Mesodermal cell (in vitro differentiated cells): ENCODE measurements around the gene GNAO1.

Experiments
- H3K27ac ChIP-seq: 2 replicates; pipeline ENCODE4 v1.7.0; 2013; ENCODE audit warnings: mild to moderate bottlenecking, low read depth, low read length, moderate library complexity; ENCODE audit not compliant: severe bottlenecking
- H3K36me3 ChIP-seq: 2 replicates; pipeline ENCODE4 v1.7.1; 2013; ENCODE audit warnings: mild to moderate bottlenecking, low read length, moderate library complexity; ENCODE audit not compliant: control insufficient read depth, insufficient read depth
- H3K4me1 ChIP-seq: one replicate; pipeline ENCODE4 v1.7.1; 2013; ENCODE audit warnings: mild to moderate bottlenecking, low read length; ENCODE audit not compliant: insufficient read depth, control insufficient read depth, poor library complexity, severe bottlenecking
- H3K4me3 ChIP-seq: 2 replicates; pipeline ENCODE4 v1.7.0; 2013; ENCODE audit warnings: low read length, control low read depth, mild to moderate bottlenecking; ENCODE audit not compliant: insufficient read depth, poor library complexity, severe bottlenecking; ENCODE audit errors: extremely low read depth
- H3K9me3 ChIP-seq: 2 replicates; pipeline ENCODE4 v1.7.1; 2013; ENCODE audit warnings: mild to moderate bottlenecking, low read length, moderate library complexity; ENCODE audit not compliant: control insufficient read depth
- WGBS, 2 experiments: methylation state at CpG; one replicate each; pipeline ENCODE4 v1.1.5; 2013; ENCODE audit warnings: missing lambda C conversion rate in 2 of 2; ENCODE audit not compliant: insufficient coverage in 2 of 2; 5-methylcytosine and 5-hydroxymethylcytosine counted together

GNAO1 gene

DNA sequence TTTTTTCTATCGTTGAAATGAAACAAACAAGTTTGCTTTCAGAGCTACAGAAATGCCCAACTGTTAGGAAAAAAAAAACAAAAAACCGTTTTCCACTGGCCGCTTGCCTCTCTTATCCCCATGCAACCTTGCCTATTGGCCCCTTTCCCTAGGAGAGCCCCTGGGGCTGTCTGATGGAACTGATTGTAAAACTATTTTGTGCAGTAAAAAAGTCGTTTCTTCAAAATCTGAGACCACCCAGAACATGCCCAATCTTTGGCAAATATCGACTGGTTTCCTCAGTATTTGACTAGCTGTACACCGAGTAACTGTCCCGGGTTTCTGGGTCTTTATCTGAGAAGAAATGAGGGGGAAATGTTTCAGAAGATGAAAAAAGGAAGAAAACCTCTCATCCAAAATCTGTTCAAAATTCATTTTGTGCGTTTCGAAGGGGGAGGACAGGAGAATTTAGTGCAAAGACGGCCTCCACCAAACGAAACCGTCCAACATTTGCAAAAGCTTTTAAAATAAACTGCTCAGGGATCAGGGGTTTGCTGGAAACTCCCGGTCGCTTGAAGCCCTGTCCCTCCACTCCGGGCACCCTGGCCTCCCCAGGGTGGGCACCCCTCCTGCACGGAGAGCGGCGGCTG is 1.1 kb upstream of the GNAO1 start:
- 8 to 9% methylated on average over 11 of the region's 18 CpGs for WGBS, 2 experiments
- Histone ChIP-seq H3K36me3 (no peaks in the 10 kb centered on the region), H3K4me1 (peaks cover 8% of the 10 kb centered on the region), H3K9me3 (no peaks in the 10 kb centered on the region), H3K4me3 (peak overlapping the region; percentile 48), H3K27ac (no peak overlapping the region)

GRCh38 chr16:56190677-56191155 is 573 bp upstream of the GNAO1 start:
- Histone ChIP-seq H3K27ac (no peak overlapping the region), H3K36me3 (no peaks in the 10 kb centered on the region), H3K4me1 (peaks cover 8% of the 10 kb centered on the region), H3K4me3 (peak overlapping the region; percentile 48), H3K9me3 (no peaks in the 10 kb centered on the region)
- WGBS, 2 experiments, result 0 to 1% methylated on average over 27 to 42 of the region's 50 CpGs

DNA sequence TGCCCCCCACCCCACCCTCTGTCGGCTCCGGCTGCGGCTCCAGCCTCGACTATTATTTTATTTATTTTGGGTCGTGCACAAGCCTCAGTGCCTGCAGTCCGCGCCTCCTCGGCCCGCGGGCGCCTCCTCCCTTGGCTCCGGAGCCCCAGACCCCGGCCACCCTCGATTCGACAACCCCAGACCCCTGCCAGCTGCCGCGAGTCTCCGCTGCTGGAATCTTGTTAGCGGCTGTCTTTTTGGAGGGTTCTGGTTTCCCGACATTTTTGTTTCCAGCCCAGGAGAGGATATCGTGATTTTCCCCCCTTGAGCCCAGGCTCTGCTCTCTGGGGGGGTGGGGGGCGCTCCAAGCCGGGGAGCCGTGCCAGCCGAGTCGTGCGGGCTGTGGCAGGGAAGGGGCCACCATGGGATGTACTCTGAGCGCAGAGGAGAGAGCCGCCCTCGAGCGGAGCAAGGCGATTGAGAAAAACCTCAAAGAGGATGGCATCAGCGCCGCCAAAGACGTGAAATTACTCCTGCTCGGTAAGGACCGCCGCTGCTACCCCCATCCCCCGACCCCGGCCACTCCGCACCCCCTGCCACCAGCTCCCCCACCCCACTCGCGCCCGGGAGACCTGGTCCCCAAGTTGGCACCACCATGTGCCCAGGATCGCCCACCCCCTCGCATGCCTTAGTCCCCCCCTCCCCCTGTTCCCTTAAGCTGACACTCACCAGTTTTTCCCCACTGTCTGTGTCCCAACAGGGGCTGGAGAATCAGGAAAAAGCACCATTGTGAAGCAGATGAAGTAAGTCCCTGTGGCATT is 746 bp downstream of the GNAO1 start:
- no peaks in the 10 kb centered on the region for H3K9me3 ChIP-seq
- 0 to 1% methylated on average over 13 to 24 of the region's 46 CpGs for WGBS, 2 experiments
- H3K4me3 ChIP-seq, result peak overlapping the region; percentile 57
- H3K36me3 ChIP-seq, result no peaks in the 10 kb centered on the region
- no peak overlapping the region for H3K27ac ChIP-seq
- peaks cover 8% of the 10 kb centered on the region for H3K4me1 ChIP-seq

GRCh38 chr16:56192635-56192945 is 1.3 kb downstream of the GNAO1 start:
- no peak overlapping the region for H3K27ac ChIP-seq
- peaks cover 8% of the 10 kb centered on the region for H3K4me1 ChIP-seq
- WGBS, 2 experiments, result no CpG with 5 or more reads among the region's 6 CpGs
- H3K36me3 ChIP-seq, result no peaks in the 10 kb centered on the region
- no peak overlapping the region for H3K4me3 ChIP-seq
- H3K9me3 ChIP-seq, result no peaks in the 10 kb centered on the region

- Histone ChIP-seq H3K27ac (no peak overlapping the region), H3K9me3 (no peaks in the 10 kb centered on the region), H3K36me3 (no peaks in the 10 kb centered on the region), H3K4me3 (no peak overlapping the region), H3K4me1 (peaks cover 8% of the 10 kb centered on the region)
- WGBS, 2 experiments, result 27 to 28% methylated on average over 15 to 19 of the region's 33 CpGs
Observed at GRCh38 chr16:56192986-56193945, 2.0 kb downstream of the GNAO1 start.

GRCh38 chr16:56193951-56194726 is 2.9 kb downstream of the GNAO1 start:
- Histone ChIP-seq H3K4me3 (no peak overlapping the region), H3K36me3 (no peaks in the 10 kb centered on the region), H3K9me3 (no peaks in the 10 kb centered on the region), H3K27ac (no peak overlapping the region), H3K4me1 (peaks cover 8% of the 10 kb centered on the region)
- 17 to 22% methylated on average over 27 to 28 of the region's 48 CpGs for WGBS, 2 experiments

DNA sequence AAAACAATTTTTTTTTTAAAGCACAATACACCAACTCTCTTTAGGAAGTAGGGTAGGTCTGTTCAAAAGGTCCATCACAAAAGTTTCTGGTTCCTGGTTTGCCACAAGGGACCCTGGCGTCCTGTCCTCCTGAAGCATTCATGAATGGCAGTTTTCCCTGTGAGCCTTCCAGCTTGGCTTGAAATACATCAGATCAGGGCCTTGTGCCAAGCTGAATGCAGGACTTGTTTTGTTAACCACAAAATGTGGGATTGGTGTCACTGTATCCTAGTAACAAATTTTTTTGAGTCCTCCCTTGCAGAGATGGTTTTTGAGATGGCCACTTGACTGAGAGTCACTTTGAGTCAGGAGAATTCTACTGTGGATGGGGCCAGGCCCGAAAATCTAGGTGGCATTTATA is 3.9 kb downstream of the GNAO1 start:
- 86 to 93% methylated on average over 1 to 2 of the region's 2 CpGs for WGBS, 2 experiments
- Histone ChIP-seq H3K9me3 (no peaks in the 10 kb centered on the region), H3K4me3 (no peak overlapping the region), H3K4me1 (peaks cover 8% of the 10 kb centered on the region), H3K36me3 (no peaks in the 10 kb centered on the region), H3K27ac (no peak overlapping the region)

GRCh38 chr16:56196381-56196780 is 5.1 kb downstream of the GNAO1 start:
- no peak overlapping the region for H3K27ac ChIP-seq
- WGBS, 2 experiments, result 73 to 89% methylated on average over 3 to 4 of the region's 5 CpGs
- H3K9me3 ChIP-seq, result no peaks in the 10 kb centered on the region
- H3K4me1 ChIP-seq, result peaks cover 8% of the 10 kb centered on the region
- no peak overlapping the region for H3K4me3 ChIP-seq
- H3K36me3 ChIP-seq, result no peaks in the 10 kb centered on the region

- H3K27ac ChIP-seq, result no peak overlapping the region
- 77 to 80% methylated on average over 3 to 7 of the region's 11 CpGs for WGBS, 2 experiments
- peaks cover 2% of the 10 kb centered on the region for H3K4me1 ChIP-seq
- no peaks in the 10 kb centered on the region for H3K36me3 ChIP-seq
- H3K4me3 ChIP-seq, result no peak overlapping the region
- H3K9me3 ChIP-seq, result no peaks in the 10 kb centered on the region
Observed at GRCh38 chr16:56197192-56197992, 6.1 kb downstream of the GNAO1 start.
